Measurements from ENCODE around the gene NRGN. TPM values are rescaled to one million over a fixed set of nuclear protein-coding genes. Genes with fewer than 3 reads are reported as not detected.

Gene NRGN
- total RNA-seq, 1 experiment from 2014 or later: 15.5 TPM

DNA sequence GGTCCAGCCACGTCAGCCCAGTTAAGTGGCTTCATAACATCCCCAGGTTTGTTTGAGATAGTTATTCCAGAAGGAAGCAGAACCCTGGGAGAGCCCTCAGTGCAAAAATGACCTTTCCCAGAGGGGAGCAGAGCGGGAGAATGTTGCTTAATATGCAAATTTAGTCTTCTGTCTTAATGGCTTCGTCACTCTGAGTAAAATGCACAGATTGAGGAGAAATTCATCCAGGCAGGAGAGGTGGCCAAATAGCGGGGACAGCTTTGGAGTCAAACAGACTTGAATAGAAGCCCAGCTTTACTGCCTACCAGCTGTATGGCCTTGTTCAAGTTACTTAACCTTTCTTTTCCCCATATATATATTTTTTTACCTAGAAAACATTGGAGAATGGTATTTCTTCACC is 12.3 kb upstream of the NRGN start:
- Histone ChIP-seq H3K9me2 (replicated peaks; ENCODE audit: low read length) (no peaks in the 10 kb centered on the region), H3K4me1 (ENCODE audit: insufficient read depth, low read length) (peaks cover 15% of the 10 kb centered on the region), H2AFZ (ENCODE audit: low read length) (no peak overlapping the region), H3K27me3 (ENCODE audit: low read length) (no peaks in the 10 kb centered on the region), H3K36me3 (ENCODE audit: low read depth, low read length) (no peaks in the 10 kb centered on the region), H3K4me3 (ENCODE audit: low read length) (no peak overlapping the region), H3K9me3 (ENCODE audit: low read length) (no peaks in the 10 kb centered on the region), H3K9ac (ENCODE audit: low read length) (no peak overlapping the region), H3K4me2 (ENCODE audit: low read length) (no peak overlapping the region), H3F3A (ENCODE audit: low read length, unreplicated experiment) (no peaks in the 10 kb centered on the region), H4K20me1 (ENCODE audit: low read length) (no peaks in the 10 kb centered on the region), H3K27ac (ENCODE audit: low read length) (no peak overlapping the region), H3K79me2 (ENCODE audit: low read length) (no peaks in the 10 kb centered on the region)
- DNase-seq (no peak), ATAC-seq (no peak)
- CTCF ChIA-PET: no interaction called here
- TF ChIP-seq EZH2 (IDR thresholded peaks at IDR 0.05; ENCODE audit: low read length, unreplicated experiment) (no peak), EZH2phosphoT487 (IDR thresholded peaks at IDR 0.05; ENCODE audit: borderline replicate concordance, low read length) (no peak)
- TF ChIP-seq, protein P1, sequence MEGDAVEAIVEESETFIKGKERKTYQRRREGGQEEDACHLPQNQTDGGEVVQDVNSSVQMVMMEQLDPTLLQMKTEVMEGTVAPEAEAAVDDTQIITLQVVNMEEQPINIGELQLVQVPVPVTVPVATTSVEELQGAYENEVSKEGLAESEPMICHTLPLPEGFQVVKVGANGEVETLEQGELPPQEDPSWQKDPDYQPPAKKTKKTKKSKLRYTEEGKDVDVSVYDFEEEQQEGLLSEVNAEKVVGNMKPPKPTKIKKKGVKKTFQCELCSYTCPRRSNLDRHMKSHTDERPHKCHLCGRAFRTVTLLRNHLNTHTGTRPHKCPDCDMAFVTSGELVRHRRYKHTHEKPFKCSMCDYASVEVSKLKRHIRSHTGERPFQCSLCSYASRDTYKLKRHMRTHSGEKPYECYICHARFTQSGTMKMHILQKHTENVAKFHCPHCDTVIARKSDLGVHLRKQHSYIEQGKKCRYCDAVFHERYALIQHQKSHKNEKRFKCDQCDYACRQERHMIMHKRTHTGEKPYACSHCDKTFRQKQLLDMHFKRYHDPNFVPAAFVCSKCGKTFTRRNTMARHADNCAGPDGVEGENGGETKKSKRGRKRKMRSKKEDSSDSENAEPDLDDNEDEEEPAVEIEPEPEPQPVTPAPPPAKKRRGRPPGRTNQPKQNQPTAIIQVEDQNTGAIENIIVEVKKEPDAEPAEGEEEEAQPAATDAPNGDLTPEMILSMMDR (conservative IDR thresholded peaks at IDR 0.05; ENCODE audit: low read depth, low read length): no peak
- POLR2A ChIA-PET (ENCODE audit: unreplicated experiment): no interaction called here
- intact Hi-C loops (cut with micrococcal nuclease): no loop called here
- BruUV-seq (replicated peaks): no TSS peak

DNA sequence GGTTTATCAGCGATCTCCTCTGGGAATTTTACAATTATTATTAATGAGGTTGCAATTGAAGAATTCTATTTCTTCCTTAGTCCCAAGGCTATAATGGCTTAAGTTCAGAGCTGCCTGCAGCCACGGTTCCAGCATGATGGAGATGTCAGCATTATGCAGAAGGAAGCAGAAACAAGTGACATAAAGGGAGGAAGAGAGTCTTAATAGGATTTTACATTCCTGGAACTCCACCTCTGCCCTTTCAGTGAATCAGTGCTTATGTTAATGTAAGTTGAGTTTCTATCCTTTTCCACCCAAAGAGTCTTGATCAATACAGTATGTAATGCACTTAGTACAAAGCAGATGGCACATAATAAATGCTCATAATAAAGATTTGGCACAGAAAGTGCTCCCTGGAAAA is 11.6 kb upstream of the NRGN start:
- H3K27ac ChIP-seq (ENCODE audit: low read length): no peak overlapping the region
- no peaks in the 10 kb centered on the region for H3F3A ChIP-seq (ENCODE audit: low read length, unreplicated experiment)
- H3K9me3 ChIP-seq (ENCODE audit: low read length): no peaks in the 10 kb centered on the region
- H3K4me1 ChIP-seq (ENCODE audit: insufficient read depth, low read length): peaks cover 15% of the 10 kb centered on the region
- intact Hi-C loops (cut with micrococcal nuclease): no loop called here
- H4K20me1 ChIP-seq (ENCODE audit: low read length): no peaks in the 10 kb centered on the region
- no peak for ATAC-seq
- H3K9ac ChIP-seq (ENCODE audit: low read length): no peak overlapping the region
- H2AFZ ChIP-seq (ENCODE audit: low read length): no peak overlapping the region
- H3K36me3 ChIP-seq (ENCODE audit: low read depth, low read length): no peaks in the 10 kb centered on the region
- H3K4me3 ChIP-seq (ENCODE audit: low read length): no peak overlapping the region
- no peak overlapping the region for H3K4me2 ChIP-seq (ENCODE audit: low read length)
- BruUV-seq (replicated peaks): no TSS peak
- POLR2A ChIA-PET (ENCODE audit: unreplicated experiment): no interaction called here
- H3K79me2 ChIP-seq (ENCODE audit: low read length): no peaks in the 10 kb centered on the region
- no peaks in the 10 kb centered on the region for H3K27me3 ChIP-seq (ENCODE audit: low read length)
- no peak for DNase-seq
- CTCF ChIA-PET: no interaction called here
- H3K9me2 ChIP-seq (replicated peaks; ENCODE audit: low read length): no peaks in the 10 kb centered on the region
- TF ChIP-seq, protein P1 (conservative IDR thresholded peaks at IDR 0.05; ENCODE audit: low read depth, low read length): no peak
- TF ChIP-seq EZH2phosphoT487 (IDR thresholded peaks at IDR 0.05; ENCODE audit: borderline replicate concordance, low read length) (no peak), EZH2 (IDR thresholded peaks at IDR 0.05; ENCODE audit: low read length, unreplicated experiment) (no peak)

DNA sequence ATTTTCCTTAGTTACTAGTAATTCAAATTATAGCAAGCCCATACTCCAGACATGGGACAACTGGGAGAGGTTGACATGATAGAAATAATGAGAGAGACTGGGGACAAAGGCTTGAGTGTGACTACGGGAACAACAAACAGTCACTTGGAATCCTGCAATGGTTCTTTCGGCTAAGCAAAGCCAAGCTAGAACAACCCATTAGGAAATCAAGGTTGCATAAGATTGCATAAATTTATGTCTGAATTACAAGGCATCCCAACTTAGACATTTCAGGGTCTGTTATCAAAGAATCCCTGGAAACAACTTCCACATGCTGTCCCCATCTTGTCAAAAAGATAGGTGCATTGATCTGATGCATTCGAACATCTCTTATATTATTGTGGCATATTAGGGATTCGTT is 10.2 kb upstream of the NRGN start:
- intact Hi-C loops (cut with micrococcal nuclease): no loop called here
- no peaks in the 10 kb centered on the region for H3K79me2 ChIP-seq (ENCODE audit: low read length)
- no peak overlapping the region for H3K4me3 ChIP-seq (ENCODE audit: low read length)
- no peak overlapping the region for H3K4me2 ChIP-seq (ENCODE audit: low read length)
- no peaks in the 10 kb centered on the region for H3K36me3 ChIP-seq (ENCODE audit: low read depth, low read length)
- CTCF ChIA-PET: no interaction called here
- TF ChIP-seq EZH2 (IDR thresholded peaks at IDR 0.05; ENCODE audit: low read length, unreplicated experiment) (no peak), EZH2phosphoT487 (IDR thresholded peaks at IDR 0.05; ENCODE audit: borderline replicate concordance, low read length) (no peak)
- TF ChIP-seq, protein P1 (conservative IDR thresholded peaks at IDR 0.05; ENCODE audit: low read depth, low read length): no peak
- ATAC-seq (no peak), DNase-seq (no peak)
- no peaks in the 10 kb centered on the region for H3K9me2 ChIP-seq (replicated peaks; ENCODE audit: low read length)
- POLR2A ChIA-PET (ENCODE audit: unreplicated experiment): no interaction called here
- no peaks in the 10 kb centered on the region for H3K27me3 ChIP-seq (ENCODE audit: low read length)
- no peak overlapping the region for H2AFZ ChIP-seq (ENCODE audit: low read length)
- peaks cover 15% of the 10 kb centered on the region for H3K4me1 ChIP-seq (ENCODE audit: insufficient read depth, low read length)
- H3F3A ChIP-seq (ENCODE audit: low read length, unreplicated experiment): no peaks in the 10 kb centered on the region
- no peak overlapping the region for H3K9ac ChIP-seq (ENCODE audit: low read length)
- H3K27ac ChIP-seq (ENCODE audit: low read length): no peak overlapping the region
- BruUV-seq (replicated peaks): no TSS peak
- no peaks in the 10 kb centered on the region for H4K20me1 ChIP-seq (ENCODE audit: low read length)
- H3K9me3 ChIP-seq (ENCODE audit: low read length): no peaks in the 10 kb centered on the region

Measured in PC-3 (cell line).